ENCODE results near the gene WBP2.

Gene WBP2

GRCh38 chr17:75829747-75830146 is 25.4 kb downstream of the WBP2 start:
- in situ Hi-C loops (cut with HindIII; ENCODE audit: low sequenced_read_pairs) = no loop called here

- in situ Hi-C loops (cut with HindIII; ENCODE audit: low sequenced_read_pairs) = no loop called here
Measured at GRCh38 chr17:75828741-75829140, 26.4 kb downstream of the WBP2 start.

- in situ Hi-C loops (cut with HindIII; ENCODE audit: low sequenced_read_pairs) = no loop called here
Measured at GRCh38 chr17:75828076-75828400, 27.1 kb downstream of the WBP2 start.

GRCh38 chr17:75827308-75828075 is 27.6 kb downstream of the WBP2 start:
- in situ Hi-C loops (cut with HindIII; ENCODE audit: low sequenced_read_pairs) = no loop called here

- in situ Hi-C loops (cut with HindIII; ENCODE audit: low sequenced_read_pairs) = no loop called here
Measured at GRCh38 chr17:75826561-75827307, 28.4 kb downstream of the WBP2 start.

- in situ Hi-C loops (cut with HindIII; ENCODE audit: low sequenced_read_pairs) = no loop called here
Measured at GRCh38 chr17:75825748-75826370, 29.3 kb downstream of the WBP2 start.

GRCh38 chr17:75825149-75825552 is 30.0 kb downstream of the WBP2 start:
- in situ Hi-C loops (cut with HindIII; ENCODE audit: low sequenced_read_pairs) = no loop called here

GRCh38 chr17:75824666-75825065 is 30.5 kb downstream of the WBP2 start:
- in situ Hi-C loops (cut with HindIII; ENCODE audit: low sequenced_read_pairs) = no loop called here

GRCh38 chr17:75824050-75824552 is 31.0 kb downstream of the WBP2 start:
- in situ Hi-C loops (cut with HindIII; ENCODE audit: low sequenced_read_pairs) = no loop called here

- in situ Hi-C loops (cut with HindIII; ENCODE audit: low sequenced_read_pairs) = no loop called here
Measured at GRCh38 chr17:75823257-75824041, 31.7 kb downstream of the WBP2 start.

GRCh38 chr17:75822800-75823166 is 32.4 kb downstream of the WBP2 start:
- in situ Hi-C loops (cut with HindIII; ENCODE audit: low sequenced_read_pairs) = no loop called here

GRCh38 chr17:75822119-75822799 is 32.9 kb downstream of the WBP2 start:
- in situ Hi-C loops (cut with HindIII; ENCODE audit: low sequenced_read_pairs) = no loop called here

- in situ Hi-C loops (cut with HindIII; ENCODE audit: low sequenced_read_pairs) = no loop called here
Measured at GRCh38 chr17:75821552-75821951, 33.6 kb downstream of the WBP2 start.

GRCh38 chr17:75820094-75821080 is 34.7 kb downstream of the WBP2 start:
- in situ Hi-C loops (cut with HindIII; ENCODE audit: low sequenced_read_pairs) = no loop called here

GRCh38 chr17:75819678-75820077 is 35.5 kb downstream of the WBP2 start:
- in situ Hi-C loops (cut with HindIII; ENCODE audit: low sequenced_read_pairs) = no loop called here

- in situ Hi-C loops (cut with HindIII; ENCODE audit: low sequenced_read_pairs) = no loop called here
Measured at GRCh38 chr17:75819116-75819515, 36.0 kb downstream of the WBP2 start.

GRCh38 chr17:75818326-75818885 is 36.7 kb downstream of the WBP2 start:
- in situ Hi-C loops (cut with HindIII; ENCODE audit: low sequenced_read_pairs) = no loop called here

GRCh38 chr17:75817571-75817970 is 37.6 kb downstream of the WBP2 start:
- in situ Hi-C loops (cut with HindIII; ENCODE audit: low sequenced_read_pairs) = no loop called here

GRCh38 chr17:75816693-75817092 is 38.4 kb downstream of the WBP2 start:
- in situ Hi-C loops (cut with HindIII; ENCODE audit: low sequenced_read_pairs) = no loop called here

Data from DLD1 (cell line).